Loucy (cell line): ENCODE results near the gene PRKD3.

Source experiments
- EZH2phosphoT487 ChIP-seq: fragments of 200-600 bp; IDR thresholded peaks from 2 replicates; pipeline ENCODE4 v1.6.1; 2018; ENCODE audit warnings: antibody characterized with exemption, mild to moderate bottlenecking, moderate library complexity, borderline replicate concordance
- TF ChIP-seq, protein P1 (sequence below): fragments of 200-600 bp; sonication (generic); conservative IDR thresholded peaks from 2 replicates; pipeline ENCODE4 v1.5.1; 2014; ENCODE audit warnings: mild to moderate bottlenecking, antibody characterized with exemption, low read length

- TF ChIP-seq, protein P1, sequence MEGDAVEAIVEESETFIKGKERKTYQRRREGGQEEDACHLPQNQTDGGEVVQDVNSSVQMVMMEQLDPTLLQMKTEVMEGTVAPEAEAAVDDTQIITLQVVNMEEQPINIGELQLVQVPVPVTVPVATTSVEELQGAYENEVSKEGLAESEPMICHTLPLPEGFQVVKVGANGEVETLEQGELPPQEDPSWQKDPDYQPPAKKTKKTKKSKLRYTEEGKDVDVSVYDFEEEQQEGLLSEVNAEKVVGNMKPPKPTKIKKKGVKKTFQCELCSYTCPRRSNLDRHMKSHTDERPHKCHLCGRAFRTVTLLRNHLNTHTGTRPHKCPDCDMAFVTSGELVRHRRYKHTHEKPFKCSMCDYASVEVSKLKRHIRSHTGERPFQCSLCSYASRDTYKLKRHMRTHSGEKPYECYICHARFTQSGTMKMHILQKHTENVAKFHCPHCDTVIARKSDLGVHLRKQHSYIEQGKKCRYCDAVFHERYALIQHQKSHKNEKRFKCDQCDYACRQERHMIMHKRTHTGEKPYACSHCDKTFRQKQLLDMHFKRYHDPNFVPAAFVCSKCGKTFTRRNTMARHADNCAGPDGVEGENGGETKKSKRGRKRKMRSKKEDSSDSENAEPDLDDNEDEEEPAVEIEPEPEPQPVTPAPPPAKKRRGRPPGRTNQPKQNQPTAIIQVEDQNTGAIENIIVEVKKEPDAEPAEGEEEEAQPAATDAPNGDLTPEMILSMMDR: no peak
- no peak for TF ChIP-seq EZH2phosphoT487
Measured at GRCh38 chr2:37307500-37307899, 17.1 kb downstream of the PRKD3 start.
